Esophagus muscularis mucosa (tissue), 4 donors: ENCODE data around the gene LTBP1.
A peak's percentile ranks its signal among the peaks of the same experiment; 100 is the strongest.

ENCODE experiments used
- EP300 ChIP-seq: sonication (generic); formaldehyde crosslinking; IDR thresholded peaks from one replicate; pipeline ENCODE4 v1.6.1; 2017; ENCODE audit warnings: antibody characterized with exemption
- POLR2A ChIP-seq: fragments of 450-650 bp; IDR thresholded peaks from one replicate; pipeline ENCODE4 v1.6.1; 2017; ENCODE audit warnings: antibody characterized with exemption, moderate library complexity, mild to moderate bottlenecking, low read depth
- POLR2AphosphoS5 ChIP-seq, 2 donors: sonication (generic); formaldehyde crosslinking; IDR thresholded peaks; one replicate each; pipeline ENCODE4 v1.6.1; 2017; ENCODE audit warnings: antibody characterized with exemption in 2 of 2
- TF ChIP-seq, protein P1 (sequence below), 3 experiments: fragments of 200-600 bp in 2 of 3; fragments of 450-650 bp in 1 of 3; sonication (generic) in 2 of 3; IDR thresholded peaks; one replicate each; pipeline ENCODE4 v1.5.1; 2017 to 2019; ENCODE audit warnings: antibody characterized with exemption in 3 of 3, mild to moderate bottlenecking in 2 of 3, moderate library complexity in 1 of 3

DNA sequence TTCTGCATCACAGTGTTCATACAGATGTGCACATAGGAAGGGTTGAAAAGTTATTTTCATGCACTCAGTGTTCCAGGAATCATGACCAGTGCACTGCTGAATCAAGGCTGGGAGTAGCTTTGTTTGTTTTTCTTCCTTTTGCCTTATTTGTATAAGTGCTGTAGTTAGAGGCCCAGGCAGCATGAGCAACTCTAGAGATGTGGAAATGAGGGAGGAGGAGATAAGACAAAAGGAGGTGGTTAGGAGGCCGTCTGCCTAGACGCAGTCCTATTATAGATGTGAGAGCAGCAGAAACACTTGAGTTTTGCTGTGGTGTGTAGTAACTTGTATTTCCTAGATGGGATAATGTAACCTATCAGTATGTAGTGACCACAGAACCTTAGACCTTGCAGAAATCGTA lies 265.4 kb downstream of the LTBP1 start:
- no peak for TF ChIP-seq EP300
- TF ChIP-seq, protein P1, sequence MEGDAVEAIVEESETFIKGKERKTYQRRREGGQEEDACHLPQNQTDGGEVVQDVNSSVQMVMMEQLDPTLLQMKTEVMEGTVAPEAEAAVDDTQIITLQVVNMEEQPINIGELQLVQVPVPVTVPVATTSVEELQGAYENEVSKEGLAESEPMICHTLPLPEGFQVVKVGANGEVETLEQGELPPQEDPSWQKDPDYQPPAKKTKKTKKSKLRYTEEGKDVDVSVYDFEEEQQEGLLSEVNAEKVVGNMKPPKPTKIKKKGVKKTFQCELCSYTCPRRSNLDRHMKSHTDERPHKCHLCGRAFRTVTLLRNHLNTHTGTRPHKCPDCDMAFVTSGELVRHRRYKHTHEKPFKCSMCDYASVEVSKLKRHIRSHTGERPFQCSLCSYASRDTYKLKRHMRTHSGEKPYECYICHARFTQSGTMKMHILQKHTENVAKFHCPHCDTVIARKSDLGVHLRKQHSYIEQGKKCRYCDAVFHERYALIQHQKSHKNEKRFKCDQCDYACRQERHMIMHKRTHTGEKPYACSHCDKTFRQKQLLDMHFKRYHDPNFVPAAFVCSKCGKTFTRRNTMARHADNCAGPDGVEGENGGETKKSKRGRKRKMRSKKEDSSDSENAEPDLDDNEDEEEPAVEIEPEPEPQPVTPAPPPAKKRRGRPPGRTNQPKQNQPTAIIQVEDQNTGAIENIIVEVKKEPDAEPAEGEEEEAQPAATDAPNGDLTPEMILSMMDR (IDR thresholded peaks at IDR 0.05): no peak
- TF ChIP-seq POLR2A: no peak
- TF ChIP-seq POLR2AphosphoS5 (IDR thresholded peaks at IDR 0.05): peak in 1 of 2 donors; percentile 42
